Subcutaneous abdominal adipose tissue (tissue), 5 donors: Measurements from ENCODE around the gene S100A13.
A peak's percentile ranks its signal among the peaks of the same experiment; 100 is the strongest.

Experiments
- H3K27ac ChIP-seq: one replicate; pipeline ENCODE4 v1.7.0; 2013; ENCODE audit warnings: low read depth, mild to moderate bottlenecking, inconsistent platforms, low read length, moderate library complexity
- H3K27me3 ChIP-seq, 5 donors: one replicate each; pipeline ENCODE4 v1.7.0; 2013; ENCODE audit warnings: low read length in 5 of 5, inconsistent platforms in 1 of 5; ENCODE audit not compliant: control insufficient read depth in 5 of 5, insufficient read depth in 4 of 5
- H3K36me3 ChIP-seq, 5 donors: one replicate each; pipeline ENCODE4 v1.7.0; 2013; ENCODE audit warnings: low read length in 5 of 5; ENCODE audit not compliant: control insufficient read depth in 5 of 5, insufficient read depth in 5 of 5
- H3K4me1 ChIP-seq, 5 donors: one replicate each; pipeline ENCODE4 v1.7.0; 2013; ENCODE audit warnings: low read length in 5 of 5, mild to moderate bottlenecking in 3 of 5, moderate library complexity in 1 of 5; ENCODE audit not compliant: control insufficient read depth in 5 of 5, insufficient read depth in 5 of 5
- H3K4me3 ChIP-seq, 5 donors: one replicate each; pipeline ENCODE4 v1.7.0; 2013; ENCODE audit warnings: low read length in 5 of 5, low read depth in 1 of 5
- H3K9ac ChIP-seq, 5 donors: one replicate each; pipeline ENCODE4 v1.7.0; 2013; ENCODE audit warnings: low read length in 5 of 5, mild to moderate bottlenecking in 4 of 5, moderate library complexity in 3 of 5
- H3K9me3 ChIP-seq, 5 donors: one replicate each; pipeline ENCODE4 v1.7.0; 2013; ENCODE audit warnings: low read length in 5 of 5; ENCODE audit not compliant: control insufficient read depth in 5 of 5
- donor health status: healthy.
- donor health status: healthy.
- donor health status: healthy.
- donor health status: healthy.
- donor health status: healthy.

Gene S100A13

GRCh38 chr1:153616144-153616916 is 11.0 kb downstream of the S100A13 start, which contains the start of gene S100A14:
Gene S100A14, minus strand, starts transcription at chr1:153616325. Its CDS starts 467 bp downstream, at chr1:153615858.
- Histone ChIP-seq H3K9me3 (no peaks in the 10 kb centered on the region), H3K27me3 (no peaks in the 10 kb centered on the region), H3K36me3 (peaks cover 0 to 24% (median 15%) of the 10 kb centered on the region in 5 donors), H3K4me1 (peaks cover 5 to 43% (median 27%) of the 10 kb centered on the region in 5 donors), H3K27ac (peak within 1 kb of the TSS; percentile 72), H3K4me3 (no peak within 1 kb of the TSS), H3K9ac (peak within 1 kb of the TSS in 3 of 5 donors; percentile 5 to 43 (median 26))

- Histone ChIP-seq H3K4me1 (peaks cover 6 to 51% (median 34%) of the 10 kb centered on the region in 5 donors), H3K4me3 (no peak overlapping the region), H3K27ac (peak overlapping the region; percentile 23), H3K9me3 (no peaks in the 10 kb centered on the region), H3K27me3 (no peaks in the 10 kb centered on the region), H3K36me3 (peaks cover 0 to 21% (median 15%) of the 10 kb centered on the region in 5 donors), H3K9ac (no peak overlapping the region)
Observed at GRCh38 chr1:153615406-153615805, 11.9 kb downstream of the S100A13 start.

GRCh38 chr1:153614906-153615305 is 12.4 kb downstream of the S100A13 start:
- Histone ChIP-seq H3K36me3 (peaks cover 0 to 18% (median 13%) of the 10 kb centered on the region in 5 donors), H3K27me3 (no peaks in the 10 kb centered on the region), H3K27ac (peak overlapping the region; percentile 23), H3K4me3 (no peak overlapping the region), H3K9ac (no peak overlapping the region), H3K4me1 (peaks cover 11 to 56% (median 39%) of the 10 kb centered on the region in 5 donors), H3K9me3 (no peaks in the 10 kb centered on the region)

- Histone ChIP-seq H3K27ac (no peak overlapping the region), H3K27me3 (no peaks in the 10 kb centered on the region), H3K9me3 (no peaks in the 10 kb centered on the region), H3K4me3 (no peak overlapping the region), H3K4me1 (peaks cover 13 to 62% (median 45%) of the 10 kb centered on the region in 5 donors), H3K36me3 (peaks cover 0 to 17% (median 9%) of the 10 kb centered on the region in 5 donors), H3K9ac (peak overlapping the region in 1 of 5 donors; percentile 10)
Observed at GRCh38 chr1:153614189-153614900, 13.0 kb downstream of the S100A13 start.

GRCh38 chr1:153613406-153613805 is 13.9 kb downstream of the S100A13 start:
- H3K9me3 ChIP-seq: no peaks in the 10 kb centered on the region
- peak overlapping the region; percentile 92 for H3K27ac ChIP-seq
- H3K4me3 ChIP-seq: peak overlapping the region in 3 of 5 donors; percentile 67 to 86 (median 75)
- peaks cover 14 to 71% (median 54%) of the 10 kb centered on the region in 5 donors for H3K4me1 ChIP-seq
- no peaks in the 10 kb centered on the region for H3K27me3 ChIP-seq
- peak overlapping the region in 3 of 5 donors; percentile 39 to 95 (median 91) for H3K9ac ChIP-seq
- H3K36me3 ChIP-seq: peaks cover 0 to 7% (median under 1%) of the 10 kb centered on the region in 5 donors

DNA sequence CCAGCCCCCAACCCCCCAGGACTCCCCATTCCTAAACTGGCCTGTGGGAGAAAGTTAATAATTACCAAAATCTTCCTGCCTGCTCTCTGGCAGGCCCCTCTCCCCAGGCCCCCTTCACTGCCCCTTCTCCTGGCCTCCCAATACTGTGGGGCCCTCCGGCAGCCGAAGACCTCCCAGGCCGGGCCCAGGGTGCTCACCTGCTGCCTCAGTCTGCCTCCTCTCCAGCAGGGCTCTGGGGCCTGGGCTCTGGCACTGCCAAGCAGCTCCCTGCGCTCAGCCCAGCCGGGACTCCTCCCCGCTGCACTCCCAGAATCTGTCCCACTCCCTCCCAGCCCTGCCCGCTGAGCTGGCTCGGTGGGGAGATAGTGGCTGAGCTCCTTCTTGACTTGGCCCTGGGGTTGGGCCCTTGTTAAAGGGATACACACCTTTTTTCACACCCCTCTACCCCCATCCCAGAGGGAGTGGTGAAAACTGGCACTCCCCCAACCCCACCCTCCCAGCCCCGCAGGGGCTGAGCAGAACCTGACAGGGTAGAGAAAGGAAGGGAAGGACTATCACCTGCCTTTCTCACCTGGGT is 14.5 kb downstream of the S100A13 start, which contains the start of gene S100A16:
TSS of gene S100A16 (minus strand) at position 383 of the 577 bp plus-strand sequence. CDS start 4,986 bp downstream, outside the sequence.
- Histone ChIP-seq H3K4me1 (peaks cover 14 to 77% (median 57%) of the 10 kb centered on the region in 5 donors), H3K4me3 (peak within 1 kb of the TSS; percentile 54 to 90 (median 75)), H3K36me3 (peaks cover 0 to 5% (median under 1%) of the 10 kb centered on the region in 5 donors), H3K9ac (peak within 1 kb of the TSS; percentile 39 to 95 (median 77)), H3K9me3 (no peaks in the 10 kb centered on the region), H3K27me3 (no peaks in the 10 kb centered on the region), H3K27ac (peak within 1 kb of the TSS; percentile 92)

DNA sequence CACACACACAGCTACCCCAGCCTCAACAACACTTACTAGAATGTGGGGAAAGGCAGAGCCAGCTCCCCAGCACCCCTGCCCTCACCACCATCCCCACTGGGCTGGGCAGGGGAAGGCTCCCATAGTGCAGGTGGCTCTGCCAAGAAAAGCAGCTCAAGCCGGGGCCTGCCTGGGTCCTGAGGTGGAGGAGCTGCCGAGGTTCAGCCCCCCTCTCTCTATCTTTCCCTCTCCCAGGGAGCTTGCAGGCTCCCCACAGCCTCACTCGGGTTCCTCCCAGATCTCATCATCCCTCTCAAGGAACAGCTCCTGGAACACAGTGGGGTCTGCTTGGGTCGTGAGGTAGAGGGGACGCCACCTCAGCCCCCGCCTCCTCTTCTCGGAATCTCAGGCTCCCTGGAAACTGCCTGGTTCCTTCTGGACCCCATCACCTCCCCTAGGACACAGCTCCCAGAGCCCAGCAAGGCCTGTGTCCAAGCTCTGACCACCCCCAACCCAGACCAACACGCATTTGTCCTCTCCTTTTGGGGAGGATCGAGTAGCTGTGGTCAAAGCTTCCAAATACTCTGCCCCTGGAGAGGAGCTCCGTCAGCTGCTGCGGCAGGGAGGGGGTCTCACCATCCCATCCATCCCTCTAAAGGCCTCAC is 15.1 kb downstream of the S100A13 start:
- H3K36me3 ChIP-seq: peaks cover 0 to 9% (median 7%) of the 10 kb centered on the region in 5 donors
- no peaks in the 10 kb centered on the region for H3K9me3 ChIP-seq
- H3K27me3 ChIP-seq: no peaks in the 10 kb centered on the region
- peaks cover 13 to 75% (median 54%) of the 10 kb centered on the region in 5 donors for H3K4me1 ChIP-seq
- H3K4me3 ChIP-seq: peak overlapping the region; percentile 54 to 90 (median 75)
- peak overlapping the region; percentile 92 for H3K27ac ChIP-seq
- peak overlapping the region; percentile 39 to 95 (median 77) for H3K9ac ChIP-seq

GRCh38 chr1:153611356-153611755 is 15.9 kb downstream of the S100A13 start:
- Histone ChIP-seq H3K27me3 (no peaks in the 10 kb centered on the region), H3K27ac (peak overlapping the region; percentile 92), H3K36me3 (peaks cover 0 to 18% (median 15%) of the 10 kb centered on the region in 5 donors), H3K4me1 (peaks cover 10 to 68% (median 51%) of the 10 kb centered on the region in 5 donors), H3K4me3 (peak overlapping the region in 4 of 5 donors; percentile 67 to 90 (median 80)), H3K9ac (peak overlapping the region in 4 of 5 donors; percentile 39 to 95 (median 80)), H3K9me3 (no peaks in the 10 kb centered on the region)

- Histone ChIP-seq H3K9me3 (no peaks in the 10 kb centered on the region), H3K36me3 (peaks cover 0 to 21% (median 15%) of the 10 kb centered on the region in 5 donors), H3K9ac (peak overlapping the region in 2 of 5 donors; percentile 21 to 26), H3K4me3 (peak overlapping the region in 1 of 5 donors; percentile 86), H3K27ac (peak overlapping the region; percentile 97), H3K27me3 (no peaks in the 10 kb centered on the region), H3K4me1 (peaks cover 10 to 63% (median 47%) of the 10 kb centered on the region in 5 donors)
Observed at GRCh38 chr1:153610811-153611301, 16.4 kb downstream of the S100A13 start.
